GM19395 (cell line): ENCODE data around the gene ADH1C.
A peak's percentile ranks its signal among the peaks of the same experiment; 100 is the strongest.
"Not testable (repeated sequence)": the region's sequence is repeated elsewhere in the genome, so short reads cannot be mapped to it uniquely, and the experiment has no call there.

Experiments
- ATAC-seq: cut with Tn5 transposase; IDR thresholded peaks from one replicate; pipeline ENCODE4 v1.9.1; 2021; ENCODE audit warnings: mild to moderate bottlenecking, moderate library complexity; ENCODE audit not compliant: unreplicated experiment

ADH1C gene

GRCh38 chr4:99359480-99360204, 7.1 kb upstream of the ADH1C start:
- no peak for ATAC-seq

- ATAC-seq = no peak
Measured at GRCh38 chr4:99357948-99358347, 5.4 kb upstream of the ADH1C start.

DNA sequence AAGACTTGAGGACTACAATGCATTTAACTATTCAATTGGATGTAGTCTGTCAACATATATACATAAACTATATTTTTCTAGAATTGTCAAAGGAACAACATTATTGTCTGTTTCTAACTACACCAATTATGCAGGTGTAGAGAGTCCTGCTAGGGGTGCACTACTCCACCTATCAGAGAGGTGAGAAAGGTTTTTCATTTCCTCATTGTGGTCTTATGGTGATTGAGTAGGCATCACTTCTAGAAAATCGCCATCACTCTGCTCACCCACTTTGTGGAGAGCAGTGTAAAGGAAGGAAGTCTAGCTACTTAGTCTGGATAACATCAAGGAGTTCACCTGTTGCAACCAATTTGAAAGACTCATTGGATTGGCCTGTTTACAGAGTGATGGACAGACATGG, 4.4 kb upstream of the ADH1C start:
- ATAC-seq = peak; percentile 87

DNA sequence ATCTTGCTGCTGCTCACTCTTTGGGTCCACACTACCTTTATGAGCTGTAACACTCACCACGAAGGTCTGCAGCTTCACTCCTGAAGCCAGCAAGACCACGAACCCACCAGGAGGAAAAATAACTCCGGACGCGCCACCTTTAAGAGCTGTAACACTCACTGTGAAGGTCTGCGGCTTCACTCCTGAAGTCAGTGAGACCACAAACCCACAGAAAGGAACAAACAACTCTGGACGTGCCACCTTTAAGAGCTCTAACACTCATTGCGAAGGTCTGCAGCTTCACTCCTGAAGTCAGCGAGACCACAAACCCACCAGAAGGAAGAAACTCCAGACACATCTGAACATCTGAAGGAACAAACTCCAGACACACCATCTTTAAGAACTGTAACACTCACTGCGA, 3.6 kb upstream of the ADH1C start:
- not testable (repeated sequence) for ATAC-seq

DNA sequence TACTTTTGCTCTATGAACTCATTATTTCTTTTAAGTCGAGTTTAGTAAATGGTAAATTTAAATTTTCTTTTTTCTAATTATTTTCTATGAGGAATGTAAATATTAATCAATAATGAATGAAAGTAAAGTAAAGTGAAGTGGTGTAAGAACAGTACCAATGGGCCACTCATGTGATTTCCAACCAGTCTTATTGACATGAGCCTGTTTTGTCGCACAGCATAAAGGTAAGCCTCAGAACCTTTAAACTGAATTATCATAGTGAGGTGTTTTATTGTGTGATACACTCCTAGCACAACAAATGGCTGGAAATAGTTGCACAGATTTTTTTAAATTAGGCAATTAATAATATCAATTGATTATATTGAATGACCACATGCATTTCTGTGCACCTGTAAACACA, 1.1 kb downstream of the ADH1C start:
- no peak for ATAC-seq

DNA sequence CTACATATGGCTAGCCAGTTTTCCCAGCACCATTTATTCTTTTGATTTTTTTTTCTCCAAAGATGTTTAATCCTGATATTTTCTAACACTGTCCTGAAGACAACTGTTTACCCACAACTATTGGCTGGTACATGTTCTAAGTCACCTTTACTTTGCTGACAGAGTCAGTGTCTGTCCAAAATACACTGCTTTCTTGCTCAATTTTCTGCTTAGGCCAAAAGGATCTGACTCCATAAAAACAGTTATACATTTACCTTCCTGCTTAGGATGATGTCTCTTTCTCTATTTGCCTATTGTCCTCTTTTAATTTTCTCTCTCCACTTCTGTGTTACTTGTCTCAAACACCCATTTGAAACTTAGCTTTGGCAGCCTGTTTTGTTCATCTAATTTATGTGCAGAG, 3.2 kb downstream of the ADH1C start:
- ATAC-seq = no peak

GRCh38 chr4:99342624-99343023, 9.9 kb downstream of the ADH1C start:
- not testable (repeated sequence) for ATAC-seq

DNA sequence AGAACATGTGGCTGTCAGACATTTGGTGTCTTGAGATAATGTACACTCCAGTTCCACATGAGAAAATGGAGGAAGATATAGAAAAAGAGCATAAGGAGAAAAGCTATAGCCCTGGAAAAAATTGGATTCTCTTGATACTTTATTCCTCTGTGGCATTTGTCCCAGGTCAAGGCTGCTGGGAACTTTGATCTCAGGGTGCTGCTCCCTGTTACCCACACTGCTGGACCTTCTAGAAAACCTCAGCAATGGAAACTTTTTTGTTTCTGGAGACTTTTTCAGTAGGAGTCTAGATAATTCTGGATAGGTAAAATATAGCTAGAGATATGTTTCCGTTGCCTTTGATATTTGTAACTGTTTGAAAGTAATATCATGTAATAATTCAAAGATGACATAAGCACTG, 11.1 kb downstream of the ADH1C start:
- no peak for ATAC-seq

- no peak for ATAC-seq
Measured at GRCh38 chr4:99339172-99339571, 13.4 kb downstream of the ADH1C start.

DNA sequence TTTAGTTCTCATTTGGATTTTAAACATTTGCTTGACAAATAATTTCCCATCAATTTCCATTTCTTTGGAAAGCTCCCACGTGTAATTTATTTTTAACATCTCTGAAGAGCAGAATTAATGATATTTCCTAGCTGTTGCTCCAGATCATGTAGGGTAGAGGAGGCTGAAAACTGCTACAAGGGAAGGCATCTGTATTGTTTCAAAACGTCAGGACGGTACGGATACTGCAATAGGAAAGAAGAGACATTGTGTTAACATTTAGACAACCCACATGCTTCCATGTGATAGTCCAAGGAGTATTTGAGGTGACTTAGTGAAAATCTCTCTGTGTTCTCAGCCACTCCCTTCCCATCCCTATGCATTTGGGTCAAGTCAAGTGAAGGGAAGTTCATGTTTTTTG, 16.0 kb downstream of the ADH1C start:
- no peak for ATAC-seq

- ATAC-seq = no peak
Measured at GRCh38 chr4:99334880-99335279, 17.7 kb downstream of the ADH1C start.

DNA sequence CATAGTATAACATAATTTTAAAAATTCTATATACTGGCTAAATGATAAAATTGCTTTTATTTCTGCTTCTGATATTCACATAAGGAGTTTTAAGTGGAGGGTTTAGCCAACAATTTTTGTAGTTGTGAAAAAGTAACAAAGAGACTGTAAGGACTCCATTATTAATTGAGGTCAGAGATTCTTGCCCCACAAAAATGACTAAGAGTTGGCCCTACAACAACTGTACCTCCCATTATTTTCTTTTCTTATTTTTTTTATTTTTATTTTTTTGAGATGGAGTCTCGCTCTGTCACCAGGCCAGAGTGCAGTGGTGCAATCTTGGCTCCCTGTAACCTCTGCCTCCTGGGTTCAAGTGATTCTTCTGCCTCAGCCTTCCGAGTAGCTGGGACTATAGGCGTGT, 21.9 kb downstream of the ADH1C start:
- no peak for ATAC-seq

- no peak for ATAC-seq
Measured at GRCh38 chr4:99329876-99330275, 22.7 kb downstream of the ADH1C start.

GRCh38 chr4:99324979-99325378, 27.6 kb downstream of the ADH1C start:
- no peak for ATAC-seq

DNA sequence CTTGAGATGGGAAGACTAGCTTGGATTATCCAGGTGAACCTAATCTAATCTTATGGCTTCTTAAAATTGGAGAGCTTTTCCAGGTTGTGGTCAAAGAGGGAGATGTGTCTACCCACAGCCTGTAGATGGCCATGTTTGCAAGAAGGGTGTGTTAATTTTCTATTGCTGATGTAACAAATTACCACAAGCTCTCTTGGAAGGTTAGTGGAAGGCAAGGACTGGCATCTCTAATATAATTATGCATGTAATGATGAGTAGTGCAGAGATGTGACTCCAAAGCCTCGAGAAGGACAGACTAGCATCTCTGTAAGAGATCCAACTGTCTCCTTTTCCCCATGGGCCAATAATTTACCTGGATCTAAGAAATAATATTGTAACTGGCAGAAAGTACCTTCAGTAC, 28.2 kb downstream of the ADH1C start:
- no peak for ATAC-seq

DNA sequence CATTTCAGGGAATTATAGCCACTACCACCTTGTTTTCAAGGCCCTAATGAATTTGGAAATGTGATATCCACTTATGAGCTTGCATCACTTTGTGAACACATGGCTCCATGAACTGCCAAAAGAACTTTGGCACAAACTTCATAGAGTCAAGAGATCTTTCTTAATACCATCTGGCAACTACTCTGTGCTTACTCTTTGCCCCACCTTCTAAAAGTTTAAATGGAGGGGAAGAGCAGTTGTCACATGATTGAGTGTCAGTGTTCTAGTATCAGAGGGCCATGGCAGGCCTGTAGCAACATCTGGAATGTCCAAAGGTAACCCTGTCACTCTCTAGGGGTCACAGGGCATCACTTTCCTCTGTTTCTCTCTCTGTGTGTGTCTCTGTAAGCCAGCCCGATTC, 28.8 kb downstream of the ADH1C start:
- no peak for ATAC-seq

DNA sequence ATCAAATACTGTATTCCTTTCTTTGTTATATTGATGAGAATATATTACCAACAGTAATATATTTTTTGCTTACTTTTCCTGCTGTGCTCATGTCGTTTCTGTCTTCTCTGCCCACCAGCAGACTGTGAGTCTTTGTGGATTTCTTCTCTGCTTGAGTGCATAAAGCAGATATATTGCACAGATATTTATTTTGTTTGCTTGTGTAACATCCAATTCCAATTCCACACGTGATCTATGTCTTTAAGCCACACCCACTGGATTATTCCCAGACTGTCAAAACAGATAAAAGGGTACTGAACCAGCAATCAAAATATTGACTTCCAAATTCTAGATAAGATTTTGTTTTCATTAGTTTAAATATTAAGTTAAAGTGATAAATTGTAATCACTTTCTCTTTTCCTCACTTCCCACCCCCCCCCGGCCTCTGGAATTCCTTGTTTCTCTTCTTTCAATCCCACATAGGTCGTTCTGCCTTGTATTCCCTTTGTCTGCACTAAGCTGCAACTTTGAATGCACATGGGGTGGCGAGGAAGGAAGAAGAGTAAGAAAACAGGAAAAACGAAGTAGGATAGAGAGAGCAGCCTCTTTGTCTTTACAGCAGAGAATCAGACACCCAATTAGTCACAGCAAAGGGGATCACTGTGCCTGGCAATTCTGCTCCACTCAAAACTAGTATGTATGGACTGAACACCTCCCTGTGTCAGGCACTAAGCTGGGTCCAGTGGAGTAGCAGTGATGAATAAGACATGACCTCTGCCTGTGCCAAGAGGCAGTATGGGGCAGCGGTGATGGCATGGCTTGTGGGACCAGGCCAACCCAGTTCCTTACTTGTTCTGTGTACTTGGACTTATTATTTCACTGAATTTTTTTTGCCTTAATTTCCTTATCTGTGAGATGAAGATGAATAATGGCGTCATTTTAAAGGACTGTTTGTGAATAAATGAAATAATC, 31.0 kb downstream of the ADH1C start, which contains the start of gene ADH1B:
Gene ADH1B (minus strand): TSS at position 161 of the 951 bp plus-strand sequence. CDS start 70 bp downstream, at position 91.
- no peak for ATAC-seq

DNA sequence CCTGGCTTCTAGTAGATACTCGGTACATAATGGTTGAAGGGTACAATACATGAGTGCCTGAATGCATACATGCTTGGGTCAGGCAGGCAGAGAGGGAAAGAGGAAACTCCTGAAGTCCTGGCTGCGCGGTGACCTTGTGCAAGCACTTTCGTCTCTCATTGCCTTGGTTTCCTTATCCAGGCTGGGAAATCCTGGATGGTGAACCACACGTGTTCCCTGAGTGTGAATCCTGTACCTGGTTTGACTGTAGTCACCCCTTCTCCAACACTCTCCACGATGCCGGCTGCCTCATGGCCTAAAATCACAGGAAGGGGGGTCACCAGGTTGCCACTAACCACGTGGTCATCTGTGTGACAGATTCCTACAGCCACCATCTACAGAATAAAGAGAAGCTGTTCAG, 34.7 kb downstream of the ADH1C start:
- not testable (repeated sequence) for ATAC-seq

DNA sequence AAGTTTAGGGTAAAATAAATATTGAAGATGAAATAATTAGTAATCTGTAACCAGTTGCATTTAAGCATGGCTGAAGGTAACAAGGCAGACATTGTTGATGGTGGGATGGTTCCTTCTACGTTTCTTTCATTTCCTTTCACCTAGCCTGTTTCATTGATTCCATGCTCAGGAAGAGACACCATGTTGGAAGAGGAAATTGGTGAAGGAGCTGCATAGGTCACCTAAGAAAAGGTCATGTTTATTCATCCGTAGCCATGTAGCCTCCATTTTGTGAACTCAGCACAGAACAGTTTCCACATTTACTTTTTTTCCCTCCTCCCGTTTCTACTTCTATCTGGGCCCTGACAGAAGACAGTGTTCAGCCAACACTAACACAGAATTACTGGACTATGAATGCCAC, 35.2 kb downstream of the ADH1C start:
- ATAC-seq = no peak

DNA sequence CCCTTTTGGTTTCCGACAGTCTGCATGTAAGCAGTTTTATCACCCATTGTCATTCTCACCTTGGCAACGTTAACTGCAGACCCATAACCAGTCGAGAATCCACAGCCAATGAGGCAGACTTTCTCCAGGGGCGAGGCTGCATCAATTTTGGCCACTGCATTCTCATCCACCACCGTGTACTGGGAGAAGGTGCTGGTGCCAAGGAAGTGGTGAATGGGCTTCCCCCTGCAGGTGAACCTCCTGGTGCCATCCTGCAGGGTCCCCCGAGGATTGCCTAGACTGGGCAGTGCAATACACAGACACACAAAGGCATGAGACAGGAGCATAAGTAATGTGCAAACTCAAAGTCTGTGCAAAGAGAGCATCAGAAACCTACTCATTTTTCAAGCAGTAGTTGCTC, 36.7 kb downstream of the ADH1C start:
- ATAC-seq = no peak

DNA sequence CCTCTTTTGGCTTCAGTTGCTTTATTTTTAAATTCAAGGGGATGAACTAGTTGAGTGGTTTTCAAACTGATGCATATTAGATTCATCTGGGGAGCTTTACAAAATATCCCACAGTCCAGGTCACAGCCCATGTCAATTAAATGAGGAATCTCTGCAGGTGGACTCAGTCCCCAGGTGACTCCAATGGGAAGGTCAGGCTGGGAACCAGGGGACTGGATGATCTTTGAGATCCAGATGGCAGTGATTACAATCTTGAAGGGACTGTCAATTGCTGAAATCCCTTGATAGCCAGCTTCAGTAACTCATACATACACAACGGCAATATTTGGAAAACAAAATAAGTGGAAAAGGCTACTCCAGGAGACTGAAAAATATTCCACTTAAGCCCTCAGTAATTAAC, 38.3 kb downstream of the ADH1C start:
- no peak for ATAC-seq

DNA sequence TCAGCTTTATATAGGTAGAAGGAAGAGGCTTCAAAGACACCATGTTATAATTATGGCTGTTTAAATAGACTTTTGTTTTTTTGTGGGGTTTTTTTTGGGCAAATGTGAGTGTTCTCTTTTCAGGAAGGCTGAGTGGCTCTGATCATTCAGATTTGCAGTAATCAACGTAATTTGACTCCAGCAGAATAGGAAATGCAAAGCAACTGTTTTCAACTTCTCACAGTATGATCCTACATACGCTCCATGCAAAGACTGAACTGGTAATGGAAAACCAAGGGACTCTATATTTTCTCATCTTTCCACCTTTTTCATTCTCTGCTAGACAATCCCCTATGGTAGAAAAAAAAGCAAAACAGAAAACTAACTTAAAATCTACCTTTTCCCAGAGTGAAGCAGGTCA, 42.2 kb downstream of the ADH1C start:
- ATAC-seq = no peak
